Activated CD4-positive, alpha-beta T cell treated with anti-CD3 and anti-CD28 coated beads, Interleukin-2, amount 10 ng/mL, durations not matched to agents 7 days and 5 days (primary cell): Measurements from ENCODE around the gene GPR35. TPM values are rescaled to one million over a fixed set of nuclear protein-coding genes. Genes with fewer than 3 reads are reported as not detected.
"Not testable (repeated sequence)": the region's sequence is repeated elsewhere in the genome, so short reads cannot be mapped to it uniquely, and the experiment has no call there.

ENCODE experiments used
- CTCF ChIA-PET: fragments of 350-600 bp; sonication (Branson Sonifier 250); formaldehyde crosslinking; loops from one replicate; lab custom pipeline; 2021; ENCODE audit warnings: antibody characterized with exemption; lab: Charles Lee
- POLR2A ChIA-PET: fragments of 350-600 bp; sonication (Branson Sonifier 250); formaldehyde crosslinking; loops from one replicate; lab custom pipeline; 2021; ENCODE audit warnings: antibody characterized with exemption; lab: Charles Lee
- DNase-seq: peaks from one replicate; pipeline ENCODE4 v3.0.0-alpha.2; 2020
- H3K27ac Mint-ChIP-seq: one replicate; pipeline ENCODE4 v1.8.0; 2021; ENCODE audit warnings: mild to moderate bottlenecking, moderate library complexity, mixed read lengths
- H3K27me3 Mint-ChIP-seq: one replicate; pipeline ENCODE4 v1.8.0; 2021; ENCODE audit warnings: mixed read lengths
- H3K36me3 Mint-ChIP-seq: one replicate; pipeline ENCODE4 v1.8.0; 2021; ENCODE audit warnings: low read depth, mixed read lengths
- H3K4me1 Mint-ChIP-seq: one replicate; pipeline ENCODE4 v1.8.0; 2021; ENCODE audit warnings: mixed read lengths
- H3K4me3 Mint-ChIP-seq: one replicate; pipeline ENCODE4 v1.8.0; 2021; ENCODE audit warnings: mild to moderate bottlenecking, moderate library complexity, mixed read lengths
- H3K9me3 Mint-ChIP-seq: one replicate; pipeline ENCODE4 v1.8.0; 2021; ENCODE audit warnings: mixed read lengths
- total RNA-seq, 2 experiments: library from RNA; stranded (reverse); gene quantifications; one replicate each; pipeline ENCODE4 v1.2.3, GENCODE V29; 2021

Gene GPR35
- total RNA-seq, 2 experiments from 2014 or later, result 4.1 to 5.1 TPM

DNA sequence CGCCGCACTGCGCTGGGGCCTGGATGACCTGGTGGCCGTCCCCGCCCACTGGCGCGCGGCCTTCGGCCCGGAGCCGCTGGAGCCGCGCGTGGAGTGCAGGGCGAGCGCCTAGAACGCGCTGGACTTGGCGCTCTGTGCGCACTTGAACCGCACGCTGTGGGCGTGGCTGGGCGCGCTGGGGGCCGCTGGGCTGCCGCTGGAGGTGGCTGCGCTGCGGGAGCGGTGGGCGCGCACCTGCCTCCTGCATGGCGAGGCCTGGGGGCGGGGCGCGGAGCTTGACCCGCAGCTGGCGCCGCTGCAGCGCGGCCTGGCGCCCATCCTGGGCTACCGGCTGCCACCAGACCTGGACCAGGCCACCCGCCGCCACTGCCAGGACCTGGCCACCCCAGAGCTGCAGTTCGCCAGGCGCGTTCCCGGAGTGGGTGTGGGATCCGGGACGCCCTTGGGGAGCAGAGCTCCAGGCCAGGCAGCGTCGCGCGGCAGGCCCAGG lies 47.5 kb downstream of the GPR35 start:
- Mint-ChIP-seq H3K4me3 (no peak overlapping the region), H3K9me3 (no peaks in the 10 kb centered on the region), H3K27ac (no peak overlapping the region), H3K36me3 (no peaks in the 10 kb centered on the region), H3K27me3 (peaks cover 34% of the 10 kb centered on the region), H3K4me1 (no peaks in the 10 kb centered on the region)
- POLR2A ChIA-PET, result no interaction called here
- no peak for DNase-seq
- CTCF ChIA-PET, result interaction anchor here (0.6 kb wide), 1 partner anchor 52 kb away, joined by 3 read pairs; no protein-coding TSS in a partner anchor

DNA sequence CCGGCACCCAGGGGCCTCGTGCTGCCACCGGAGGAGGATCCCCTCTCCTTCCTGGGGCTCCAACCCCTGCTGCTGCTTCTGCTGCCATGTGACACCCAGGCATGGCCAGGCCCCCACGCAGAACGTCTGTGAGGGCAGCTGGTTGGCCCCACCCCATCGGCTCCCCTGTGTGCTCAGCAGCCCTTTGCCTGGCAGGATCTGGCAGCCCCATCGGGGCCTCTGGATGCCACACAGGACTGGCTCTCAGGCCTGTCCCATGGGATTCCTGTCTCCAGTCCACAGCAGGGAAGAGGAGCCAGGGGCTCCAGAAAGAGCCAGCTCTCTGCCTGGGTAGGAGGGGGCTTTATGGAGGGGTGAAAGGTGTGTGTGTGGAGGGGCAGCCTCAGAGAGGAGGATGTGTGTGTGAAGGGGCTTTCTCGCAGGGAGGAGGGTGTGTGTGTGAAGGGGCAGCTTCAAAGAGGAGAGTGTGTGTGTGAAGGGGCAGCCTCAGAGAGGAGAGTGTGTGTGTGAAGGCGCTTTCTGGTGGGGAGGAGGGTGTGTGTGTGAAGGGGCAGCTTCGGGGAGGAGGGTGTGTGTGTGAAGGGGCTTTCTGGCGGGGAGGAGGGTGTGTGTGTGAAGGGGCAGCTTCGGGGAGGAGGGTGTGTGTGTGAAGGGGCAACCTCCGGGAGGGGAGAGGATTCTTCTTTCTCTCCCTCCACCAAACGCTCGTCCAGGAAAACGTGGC lies 49.3 kb downstream of the GPR35 start:
- H3K4me1 Mint-ChIP-seq, H3K4me3 Mint-ChIP-seq, DNase-seq, H3K9me3 Mint-ChIP-seq, POLR2A ChIA-PET, H3K36me3 Mint-ChIP-seq, H3K27ac Mint-ChIP-seq: not testable (repeated sequence)
- H3K27me3 Mint-ChIP-seq, result peaks cover 26% of the 10 kb centered on the region
- CTCF ChIA-PET, result interaction anchor here (0.6 to 0.7 kb wide), 2 partner anchors 27 to 189 kb away, joined by 3 read pairs; no protein-coding TSS in a partner anchor

DNA sequence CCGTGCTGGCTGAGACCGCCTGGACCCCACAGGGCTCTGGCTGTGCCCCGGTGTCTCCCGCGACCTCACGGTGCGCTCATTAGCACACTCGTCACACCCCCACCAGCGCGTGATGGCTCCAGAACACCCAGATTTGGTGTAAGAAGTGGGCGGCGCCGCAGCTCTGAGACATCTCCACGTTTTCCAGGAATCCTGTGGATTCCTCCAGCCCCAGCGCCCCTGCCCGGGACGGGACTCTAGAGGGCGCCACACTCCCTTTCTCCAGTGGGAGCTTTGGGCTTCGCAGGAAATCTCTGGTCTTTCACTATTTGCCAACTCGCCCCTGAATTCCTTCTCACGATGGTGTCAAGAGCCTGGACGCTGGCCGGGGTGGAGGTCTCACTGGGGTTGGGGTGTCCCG lies 50.1 kb downstream of the GPR35 start:
- peaks cover 19% of the 10 kb centered on the region for H3K27me3 Mint-ChIP-seq
- H3K36me3 Mint-ChIP-seq, POLR2A ChIA-PET, CTCF ChIA-PET, H3K4me3 Mint-ChIP-seq, H3K27ac Mint-ChIP-seq, H3K4me1 Mint-ChIP-seq, H3K9me3 Mint-ChIP-seq, DNase-seq: not testable (repeated sequence)

DNA sequence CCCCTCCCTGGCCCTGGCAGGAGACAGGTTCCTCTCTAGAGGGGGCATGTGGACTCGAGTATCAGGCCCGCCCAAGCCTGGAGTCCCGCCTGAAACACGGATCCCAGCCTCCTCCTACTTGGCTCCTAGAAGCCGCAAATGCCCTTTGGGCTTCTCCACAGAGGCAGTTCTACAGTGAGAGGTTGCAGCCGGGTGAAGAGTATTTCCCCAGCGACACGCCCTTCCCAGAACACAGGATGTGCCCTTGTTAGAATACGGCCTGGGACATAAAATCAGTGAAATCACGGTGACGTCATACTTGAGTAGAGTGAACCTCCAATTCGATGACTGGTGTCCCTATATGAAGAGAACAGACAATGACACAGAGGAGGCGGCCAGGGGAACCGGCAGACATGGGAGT lies 52.8 kb downstream of the GPR35 start:
- H3K9me3 Mint-ChIP-seq, POLR2A ChIA-PET, H3K36me3 Mint-ChIP-seq: not testable (repeated sequence)

DNA sequence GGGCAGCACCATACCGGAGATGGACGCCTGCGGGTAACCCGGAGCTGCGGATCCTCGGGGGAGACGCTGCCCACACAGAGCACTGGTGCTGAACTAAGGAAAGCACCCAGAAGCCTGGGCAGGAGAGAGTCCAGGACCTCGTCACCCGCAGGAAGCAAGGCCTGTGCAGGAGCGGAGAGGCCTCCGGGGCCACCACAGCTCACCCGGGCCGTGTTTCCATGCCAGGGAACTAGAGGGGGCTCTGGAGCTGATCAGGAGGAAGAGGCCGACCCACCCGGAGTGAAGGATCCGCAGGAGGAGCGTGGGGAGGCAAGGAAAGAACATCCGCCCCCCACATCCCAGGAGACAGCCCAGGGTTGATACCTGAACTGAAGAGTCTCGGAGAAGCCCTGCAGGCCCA lies 53.6 kb downstream of the GPR35 start:
- H3K4me1 Mint-ChIP-seq, CTCF ChIA-PET, H3K36me3 Mint-ChIP-seq, H3K27ac Mint-ChIP-seq, DNase-seq, H3K4me3 Mint-ChIP-seq, H3K27me3 Mint-ChIP-seq, H3K9me3 Mint-ChIP-seq, POLR2A ChIA-PET: not testable (repeated sequence)

More for the DNA sequence above, 52.8 kb downstream of the GPR35 start:
- H3K27ac Mint-ChIP-seq, DNase-seq, H3K4me1 Mint-ChIP-seq, H3K4me3 Mint-ChIP-seq, CTCF ChIA-PET, H3K27me3 Mint-ChIP-seq: not testable (repeated sequence)

DNA sequence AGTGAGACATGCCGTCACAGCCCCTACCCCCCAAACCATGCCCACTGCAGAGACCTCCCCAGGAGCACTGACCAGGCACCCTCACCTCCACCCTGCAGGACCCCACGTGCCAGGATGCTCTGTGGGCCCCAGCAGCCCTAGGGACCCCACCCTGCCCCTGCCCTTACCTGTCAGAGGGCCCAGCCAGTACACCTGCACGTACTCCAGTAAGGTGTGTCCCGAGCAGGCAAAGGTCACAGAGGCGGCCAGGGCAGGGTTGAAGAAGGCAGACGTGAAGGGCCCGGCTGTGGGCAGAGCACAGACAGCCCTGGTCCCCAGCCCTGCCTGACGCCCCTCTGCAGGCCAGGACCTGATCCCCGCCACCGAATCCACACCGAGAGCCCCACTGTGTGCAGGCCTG lies 54.9 kb downstream of the GPR35 start:
- DNase-seq, H3K36me3 Mint-ChIP-seq, H3K9me3 Mint-ChIP-seq, POLR2A ChIA-PET, H3K27me3 Mint-ChIP-seq, CTCF ChIA-PET, H3K4me3 Mint-ChIP-seq, H3K27ac Mint-ChIP-seq, H3K4me1 Mint-ChIP-seq: not testable (repeated sequence)

Other genes starting within 250 kb of the GPR35 start
- gene GPC1, start 189.8 kb upstream of the GPR35 start, total RNA-seq, result 1 to 10 TPM; 7.3 to 7.5 TPM
- gene ANKMY1, start 67.5 kb upstream of the GPR35 start, total RNA-seq, result 10 to 100 TPM; 38.5 to 39.5 TPM
- gene DUSP28, start 65.1 kb upstream of the GPR35 start, total RNA-seq, result 10 to 100 TPM in 1 of 2 experiments, 1 to 10 TPM in 1; 9.6 to 11.6 TPM
- 100 to 1,000 TPM; 118 to 122 TPM for gene RNPEPL1, start 57.0 kb upstream of the GPR35 start, total RNA-seq
- 10 to 100 TPM; 40.5 to 58.6 TPM for gene CAPN10, start 38.7 kb upstream of the GPR35 start, total RNA-seq
- not detected for gene AQP12B, start 57.4 kb downstream of the GPR35 start, total RNA-seq
- gene AQP12A, start 66.4 kb downstream of the GPR35 start, total RNA-seq, result not detected
- gene KIF1A, start 194.7 kb downstream of the GPR35 start, total RNA-seq, result under 1 TPM; 0.37 to 0.40 TPM
- not detected for gene AGXT, start 243.3 kb downstream of the GPR35 start, total RNA-seq